ENCODE results near the gene CTXND1. TPM values are rescaled to one million over a fixed set of nuclear protein-coding genes. Genes with fewer than 3 reads are reported as not detected.

The CTXND1 gene
- total RNA-seq, 1 donor from 2014 or later: 0.49 TPM

- Histone ChIP-seq H3K36me3 (no peaks in the 10 kb centered on the region), H3K9me3 (no peaks in the 10 kb centered on the region), H3K4me1 (peaks cover 24% of the 10 kb centered on the region), H3K27me3 (no peaks in the 10 kb centered on the region), H3K27ac (peak overlapping the region; percentile 87), H3K4me3 (peak overlapping the region; percentile 72 to 91)
- peak; percentile 98 to 99 for DNase-seq (ENCODE audit: extremely low spot score in 2 of 2)
- intact Hi-C loops (cut with DNase I): loop anchor here (5.0 to 10.0 kb wide), 2 partner anchors 68 to 95 kb away; partner anchors contain the start of gene ZFAND6
- TF ChIP-seq POLR2A (IDR thresholded peaks at IDR 0.05): no peak
- TF ChIP-seq POLR2AphosphoS5 (IDR thresholded peaks at IDR 0.05; ENCODE audit: insufficient read depth in 1 of 2, low read depth in 1 of 2): peak in 1 of 2 donors; percentile 29
- no peak for TF ChIP-seq CTCF (IDR thresholded peaks at IDR 0.05)
Observed at GRCh38 chr15:80152180-80152895, 99.7 kb downstream of the CTXND1 start.

- Histone ChIP-seq H3K27me3 (no peaks in the 10 kb centered on the region), H3K36me3 (no peaks in the 10 kb centered on the region), H3K27ac (peak overlapping the region; percentile 87), H3K4me1 (peaks cover 24% of the 10 kb centered on the region), H3K9me3 (no peaks in the 10 kb centered on the region), H3K4me3 (peak overlapping the region in 1 of 2 donors; percentile 72)
- TF ChIP-seq POLR2A (IDR thresholded peaks at IDR 0.05) (no peak), POLR2AphosphoS5 (IDR thresholded peaks at IDR 0.05; ENCODE audit: insufficient read depth in 1 of 2, low read depth in 1 of 2) (no peak), CTCF (IDR thresholded peaks at IDR 0.05) (no peak)
- intact Hi-C loops (cut with DNase I): loop anchor here (5.0 to 10.0 kb wide), 2 partner anchors 67 to 94 kb away; partner anchors contain the start of gene ZFAND6
- DNase-seq (ENCODE audit: extremely low spot score in 2 of 2): no peak
Observed at GRCh38 chr15:80151576-80151975, 100.4 kb downstream of the CTXND1 start.

GRCh38 chr15:80151148-80151547, 100.9 kb downstream of the CTXND1 start:
- no peaks in the 10 kb centered on the region for H3K27me3 ChIP-seq
- H3K4me3 ChIP-seq: no peak overlapping the region
- H3K27ac ChIP-seq: no peak overlapping the region
- H3K4me1 ChIP-seq: peaks cover 24% of the 10 kb centered on the region
- no peak for TF ChIP-seq POLR2AphosphoS5 (IDR thresholded peaks at IDR 0.05; ENCODE audit: insufficient read depth in 1 of 2, low read depth in 1 of 2)
- TF ChIP-seq POLR2A (IDR thresholded peaks at IDR 0.05): no peak
- no peak for TF ChIP-seq CTCF (IDR thresholded peaks at IDR 0.05)
- H3K9me3 ChIP-seq: no peaks in the 10 kb centered on the region
- intact Hi-C loops (cut with DNase I): loop anchor here (5.0 to 10.0 kb wide), 2 partner anchors 66 to 94 kb away; partner anchors contain the start of gene ZFAND6
- H3K36me3 ChIP-seq: no peaks in the 10 kb centered on the region
- no peak for DNase-seq (ENCODE audit: extremely low spot score in 2 of 2)

Other genes with a start within 250 kb of the CTXND1 start
- 87.4 TPM for gene ZFAND6, start 192.5 kb downstream of the CTXND1 start, total RNA-seq
- gene FAH, start 99.2 kb downstream of the CTXND1 start, total RNA-seq: 27.3 TPM
- 8.1 TPM for gene ARNT2, start 152.2 kb upstream of the CTXND1 start, total RNA-seq